Stimulated activated CD4-positive, alpha-beta T cell treated with anti-CD3 and anti-CD28 coated beads, Interleukin-4, amount 100 ng/mL, for 48 hours (primary cell): ENCODE measurements around the gene QKI.
"Not testable (repeated sequence)": the region's sequence is repeated elsewhere in the genome, so short reads cannot be mapped to it uniquely, and the experiment has no call there.

Experiments
- DNase-seq, 2 donors: peaks; one replicate each; pipeline ENCODE4 v3.0.0-alpha.2; 2020; ENCODE audit warnings: low read depth in 2 of 2

QKI gene

GRCh38 chr6:163579111-163579879 lies 164.8 kb downstream of the QKI start:
- no peak for DNase-seq

GRCh38 chr6:163579880-163580295 lies 165.4 kb downstream of the QKI start:
- DNase-seq = no peak

GRCh38 chr6:163580311-163581030 lies 166.0 kb downstream of the QKI start:
- no peak for DNase-seq

- DNase-seq = no peak
These were observed 169.0 kb downstream of the QKI start for GRCh38 chr6:163583558-163583957.

- DNase-seq = no peak
These were observed 171.5 kb downstream of the QKI start for GRCh38 chr6:163585932-163586437.

GRCh38 chr6:163586888-163587287 lies 172.4 kb downstream of the QKI start:
- DNase-seq = no peak

GRCh38 chr6:163588220-163588919 lies 173.9 kb downstream of the QKI start:
- no peak for DNase-seq

GRCh38 chr6:163589387-163589786 lies 174.9 kb downstream of the QKI start:
- DNase-seq = no peak

GRCh38 chr6:163590132-163590531 lies 175.6 kb downstream of the QKI start:
- not testable (repeated sequence) for DNase-seq

- DNase-seq = no peak
These were observed 178.4 kb downstream of the QKI start for GRCh38 chr6:163592872-163593271.

- no peak for DNase-seq
These were observed 181.7 kb downstream of the QKI start for GRCh38 chr6:163596174-163596573.

- DNase-seq = no peak
These were observed 184.6 kb downstream of the QKI start for GRCh38 chr6:163599136-163599535.

- DNase-seq = no peak
These were observed 185.2 kb downstream of the QKI start for GRCh38 chr6:163599684-163600083.

GRCh38 chr6:163600331-163600730 lies 185.8 kb downstream of the QKI start:
- DNase-seq = no peak

- DNase-seq = no peak
These were observed 186.3 kb downstream of the QKI start for GRCh38 chr6:163600781-163601180.

- no peak for DNase-seq
These were observed 188.3 kb downstream of the QKI start for GRCh38 chr6:163602851-163603250.

GRCh38 chr6:163603395-163603794 lies 188.9 kb downstream of the QKI start:
- DNase-seq = no peak

- DNase-seq = no peak
These were observed 191.0 kb downstream of the QKI start for GRCh38 chr6:163605385-163606097.

- no peak for DNase-seq
These were observed 193.3 kb downstream of the QKI start for GRCh38 chr6:163607792-163608191.

- DNase-seq = no peak
These were observed 193.7 kb downstream of the QKI start for GRCh38 chr6:163608204-163608644.

- no peak for DNase-seq
These were observed 197.7 kb downstream of the QKI start for GRCh38 chr6:163612200-163612599.

GRCh38 chr6:163613025-163613424 lies 198.5 kb downstream of the QKI start:
- no peak for DNase-seq
